HG02588 (cell line): ENCODE data around the gene ABCG8.
A peak's percentile ranks its signal among the peaks of the same experiment; 100 is the strongest.

Source experiments
- ATAC-seq: cut with Tn5 transposase; IDR thresholded peaks from one replicate; pipeline ENCODE4 v1.9.1; 2021; ENCODE audit warnings: mild to moderate bottlenecking, moderate library complexity; ENCODE audit not compliant: unreplicated experiment

Gene ABCG8

DNA sequence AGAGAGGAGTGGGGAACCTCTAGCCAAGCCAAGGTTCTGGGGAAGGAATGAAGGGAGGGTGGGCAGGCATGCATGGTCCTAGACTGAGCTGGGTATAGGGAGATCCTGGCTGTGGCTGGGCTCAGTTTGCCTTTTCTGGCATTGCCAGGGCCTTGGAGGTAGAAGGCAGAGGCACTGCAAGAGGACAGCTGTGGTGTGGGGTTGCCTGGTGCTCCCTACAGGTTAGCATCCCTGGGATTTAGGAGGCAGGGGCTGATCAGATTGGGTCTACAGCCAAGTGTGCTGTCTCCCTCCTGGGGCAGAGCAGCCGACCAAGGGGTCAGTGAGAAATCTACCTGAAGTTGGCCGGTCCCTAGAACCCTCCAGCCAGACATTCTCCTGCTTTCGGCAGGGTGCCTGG lies 15.9 kb downstream of the ABCG8 start:
- no peak for ATAC-seq

- no peak for ATAC-seq
These were observed 16.5 kb downstream of the ABCG8 start for GRCh38 chr2:43855292-43855691.

DNA sequence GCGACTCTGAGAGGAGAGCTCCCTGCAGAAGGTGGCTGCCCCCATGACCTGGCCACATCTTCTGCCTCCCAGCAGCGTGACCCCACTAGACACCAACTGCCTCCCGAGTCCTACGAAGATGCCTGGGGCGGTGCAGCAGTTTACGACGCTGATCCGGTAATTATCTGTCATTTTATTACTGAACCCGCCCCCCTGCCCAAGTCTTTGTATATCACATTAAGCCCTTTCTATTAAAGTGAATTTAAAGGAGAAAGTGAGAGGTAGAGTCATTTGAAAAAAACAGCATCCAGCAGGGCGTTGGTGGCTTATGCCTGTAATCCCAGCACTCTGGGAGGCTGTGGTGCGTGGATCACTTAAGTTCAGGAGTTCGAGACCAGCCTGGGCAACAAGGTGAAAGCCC lies 33.4 kb downstream of the ABCG8 start:
- no peak for ATAC-seq

- no peak for ATAC-seq
These were observed 36.1 kb downstream of the ABCG8 start for GRCh38 chr2:43874776-43875451.

DNA sequence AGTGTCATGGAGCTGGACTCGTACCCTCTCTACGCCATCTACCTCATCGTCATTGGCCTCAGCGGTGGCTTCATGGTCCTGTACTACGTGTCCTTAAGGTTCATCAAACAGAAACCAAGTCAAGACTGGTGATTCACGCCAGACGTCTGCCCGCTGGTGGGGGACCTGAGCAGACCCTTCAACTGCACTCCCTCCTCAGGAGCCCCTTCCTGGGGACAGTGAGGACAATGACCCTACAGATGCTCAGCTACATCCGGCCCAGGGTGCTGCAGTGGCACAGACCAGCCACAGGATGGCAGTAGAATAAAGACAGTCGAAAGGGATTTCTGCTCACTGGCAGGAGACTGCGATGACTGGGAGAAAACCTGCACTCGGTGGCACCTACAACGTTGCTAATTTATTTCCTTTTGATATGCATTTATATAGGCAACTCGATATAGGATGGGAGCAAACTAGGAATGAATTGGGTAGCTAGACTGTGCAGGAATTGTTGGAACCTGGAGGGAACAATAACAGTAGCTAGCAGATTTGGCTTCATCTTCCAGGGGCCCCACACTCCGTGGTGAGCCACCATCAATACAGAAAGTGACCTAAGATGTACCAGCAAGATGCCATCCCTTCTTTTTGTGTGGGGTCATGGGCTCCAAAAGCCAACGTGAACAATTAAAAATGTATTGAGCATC lies 39.2 kb downstream of the ABCG8 start:
- ATAC-seq: peak; percentile 66

DNA sequence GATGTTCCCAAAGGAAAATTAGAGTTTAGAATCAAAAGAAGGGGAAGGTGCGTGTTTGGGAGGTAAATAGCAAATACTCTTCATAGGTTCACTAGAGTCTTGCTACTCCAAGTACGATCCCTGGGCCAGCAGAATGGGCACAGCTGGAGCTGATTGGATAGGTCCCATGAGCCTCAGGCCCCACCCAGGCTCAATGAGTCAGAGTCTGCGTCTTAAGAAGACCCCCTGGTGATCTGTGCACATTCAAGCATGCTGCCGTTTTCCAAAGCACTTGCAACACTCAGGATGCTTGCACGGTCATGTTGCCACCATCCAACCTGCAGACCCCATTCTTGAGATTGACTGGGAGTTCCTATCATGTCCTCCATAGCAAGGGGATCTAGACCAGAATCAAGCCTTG lies 40.5 kb downstream of the ABCG8 start:
- ATAC-seq: no peak

DNA sequence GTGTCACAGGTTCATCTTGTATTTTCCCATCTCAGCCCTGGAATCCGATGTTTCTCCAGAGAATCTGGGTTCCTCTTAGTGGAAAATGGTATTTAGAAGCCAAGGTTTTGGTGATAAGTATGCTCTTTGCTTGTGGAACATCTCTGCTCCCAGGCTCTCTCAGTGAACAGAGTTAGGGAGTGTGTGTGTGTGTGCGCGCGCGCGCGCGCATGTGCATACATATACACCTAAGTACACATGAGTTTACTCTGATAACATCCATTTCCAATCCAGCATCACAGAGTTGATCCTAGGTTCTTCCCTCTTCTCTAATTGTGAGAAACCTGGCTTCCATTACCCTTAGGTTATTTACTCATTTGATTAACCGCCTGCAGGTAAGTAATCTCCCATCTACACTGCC lies 41.7 kb downstream of the ABCG8 start:
- ATAC-seq: no peak

DNA sequence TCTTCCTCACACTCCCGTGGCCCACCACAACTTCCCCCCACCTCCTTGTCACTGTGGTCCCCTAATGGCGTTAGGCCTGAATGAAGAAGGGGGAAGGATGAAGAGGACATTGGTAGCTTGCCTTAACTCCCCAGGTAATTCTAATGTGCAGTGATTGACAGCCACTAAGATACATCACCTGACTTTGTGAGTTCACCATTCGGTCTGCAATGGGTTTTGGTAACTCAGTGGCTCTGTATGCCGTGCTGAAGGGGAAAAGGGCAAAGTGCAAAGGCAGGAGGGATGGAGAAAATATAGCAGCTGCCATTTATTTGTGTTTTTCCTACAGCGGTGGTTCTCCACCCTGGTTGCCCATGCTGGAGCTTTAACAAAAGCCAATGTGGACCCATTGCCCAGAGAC lies 42.2 kb downstream of the ABCG8 start:
- ATAC-seq: no peak

- no peak for ATAC-seq
These were observed 43.5 kb downstream of the ABCG8 start for GRCh38 chr2:43882312-43882711.

GRCh38 chr2:43884689-43885088 lies 45.9 kb downstream of the ABCG8 start:
- no peak for ATAC-seq

DNA sequence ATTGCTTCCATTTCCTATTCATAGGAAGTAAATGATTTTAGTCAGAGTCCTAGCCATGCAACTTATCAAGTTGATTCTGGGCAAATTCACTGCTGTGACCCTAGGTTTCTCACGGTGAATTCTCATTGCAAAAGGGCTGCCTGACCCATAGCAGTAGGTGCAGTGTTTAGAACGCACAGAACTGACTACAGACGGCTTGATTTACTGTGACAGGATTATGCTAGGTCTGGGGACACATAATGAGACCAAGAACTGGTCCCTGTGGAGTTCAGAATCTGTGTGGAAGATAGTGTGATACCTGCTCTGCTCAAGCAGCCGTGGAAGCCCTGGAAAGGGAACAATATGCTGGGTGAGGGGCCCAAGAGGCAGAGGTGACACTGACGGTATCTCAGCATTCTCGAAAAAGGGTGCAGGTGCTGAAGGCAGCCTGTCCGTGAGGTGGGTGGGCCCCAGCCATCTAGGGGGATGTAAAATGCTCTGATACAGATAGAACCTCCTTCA lies 46.4 kb downstream of the ABCG8 start:
- ATAC-seq: no peak

DNA sequence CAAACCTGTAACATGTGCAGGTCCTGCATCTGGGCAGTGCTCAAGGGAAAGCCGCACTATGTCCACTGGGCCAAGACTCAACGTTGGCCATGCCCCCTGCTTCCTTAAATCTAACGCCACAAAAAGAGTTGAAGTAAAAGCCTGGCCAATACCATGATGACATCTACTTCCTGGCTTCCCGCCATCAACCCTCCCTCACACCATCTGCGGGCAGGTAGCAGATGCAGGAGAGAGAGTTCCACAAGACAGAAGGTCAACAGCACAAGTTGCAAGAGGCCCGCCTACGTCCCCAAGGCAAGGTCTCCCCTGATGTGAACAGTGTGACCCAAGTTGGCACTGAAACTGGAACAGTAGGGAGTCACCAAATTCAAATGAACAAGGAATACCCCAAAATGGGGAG lies 48.4 kb downstream of the ABCG8 start:
- ATAC-seq: no peak

- no peak for ATAC-seq
These were observed 50.6 kb downstream of the ABCG8 start for GRCh38 chr2:43889416-43889815.

- ATAC-seq: no peak
These were observed 52.1 kb downstream of the ABCG8 start for GRCh38 chr2:43890855-43891254.

DNA sequence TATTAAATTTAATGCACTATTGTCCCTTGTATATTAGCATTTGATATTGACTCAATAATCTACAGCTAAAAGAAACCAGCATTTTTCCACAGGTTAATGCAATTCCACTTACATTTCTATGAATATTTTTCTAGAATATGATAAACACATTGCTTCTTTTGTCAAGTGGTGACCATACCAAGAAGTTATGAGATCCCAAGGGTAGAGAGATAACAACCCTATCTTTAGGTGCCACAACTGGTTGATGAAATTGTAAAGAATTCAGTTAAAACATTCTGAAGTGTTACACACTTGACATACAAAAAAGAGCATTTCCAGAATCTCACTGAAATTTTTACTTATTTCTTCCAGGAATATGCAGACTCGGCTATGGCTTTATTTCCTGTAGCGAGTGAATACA lies 56.0 kb downstream of the ABCG8 start:
- ATAC-seq: no peak

DNA sequence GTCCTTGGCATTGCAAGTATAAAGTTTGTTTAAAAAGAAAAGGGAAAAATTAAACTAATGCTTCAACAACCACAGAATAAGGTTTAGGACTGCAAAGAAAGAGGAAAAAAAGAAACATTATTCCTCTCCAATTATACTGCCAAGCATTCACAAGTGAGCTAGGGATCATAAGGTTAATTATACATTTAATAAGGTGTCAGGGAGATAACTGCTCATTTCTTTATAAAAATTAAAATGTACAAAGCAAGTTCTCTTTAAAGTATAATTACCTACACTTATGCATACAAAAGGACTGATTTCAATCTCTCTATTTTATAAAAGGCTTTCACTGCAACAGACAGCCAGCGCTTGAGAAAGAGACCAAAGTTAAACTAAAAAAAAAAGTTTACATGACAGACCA lies 58.1 kb downstream of the ABCG8 start:
- no peak for ATAC-seq

DNA sequence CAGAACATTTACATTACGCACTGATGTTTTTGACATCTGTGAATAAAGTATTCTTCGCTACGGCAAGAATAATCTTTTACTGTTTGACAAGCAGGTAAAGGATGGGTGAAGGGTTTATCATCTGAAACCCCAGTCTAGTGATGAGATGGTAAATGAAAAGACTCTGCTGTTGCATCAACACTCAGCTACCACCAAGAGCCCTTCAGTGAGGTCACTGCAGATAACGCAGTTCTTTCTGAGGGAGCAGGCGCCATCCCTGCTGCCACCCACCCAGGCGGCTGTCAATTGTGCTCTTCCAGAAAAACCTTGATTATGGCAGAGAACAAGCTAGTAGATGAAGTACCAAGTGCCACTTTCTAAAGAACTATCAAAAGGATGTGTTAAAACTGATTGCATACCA lies 58.7 kb downstream of the ABCG8 start:
- ATAC-seq: no peak

- ATAC-seq: no peak
These were observed 59.5 kb downstream of the ABCG8 start for GRCh38 chr2:43898134-43898837.

DNA sequence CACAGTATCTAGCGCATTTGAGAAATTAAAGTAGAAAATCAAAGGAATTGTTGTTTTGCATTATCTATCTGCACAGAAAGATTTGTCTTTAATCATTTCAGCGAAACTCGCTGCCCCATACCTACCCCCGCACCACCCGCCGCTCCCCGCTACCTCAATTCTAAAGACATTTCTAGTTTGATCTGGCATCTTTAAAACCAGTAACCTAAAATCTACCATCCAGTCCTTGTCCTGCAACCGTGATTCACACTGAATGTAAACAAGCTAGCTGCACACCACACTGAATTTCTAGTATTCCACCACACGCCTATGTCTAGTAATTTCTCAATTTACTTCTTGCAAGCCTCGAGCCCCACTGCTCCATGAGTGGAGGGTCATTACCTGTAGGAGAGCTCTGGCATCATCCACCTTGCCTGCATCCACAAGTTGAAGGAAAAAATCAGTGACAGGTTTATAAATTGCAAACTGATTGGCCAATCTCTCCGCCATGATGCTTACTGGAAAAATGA lies 60.1 kb downstream of the ABCG8 start:
- ATAC-seq: no peak

DNA sequence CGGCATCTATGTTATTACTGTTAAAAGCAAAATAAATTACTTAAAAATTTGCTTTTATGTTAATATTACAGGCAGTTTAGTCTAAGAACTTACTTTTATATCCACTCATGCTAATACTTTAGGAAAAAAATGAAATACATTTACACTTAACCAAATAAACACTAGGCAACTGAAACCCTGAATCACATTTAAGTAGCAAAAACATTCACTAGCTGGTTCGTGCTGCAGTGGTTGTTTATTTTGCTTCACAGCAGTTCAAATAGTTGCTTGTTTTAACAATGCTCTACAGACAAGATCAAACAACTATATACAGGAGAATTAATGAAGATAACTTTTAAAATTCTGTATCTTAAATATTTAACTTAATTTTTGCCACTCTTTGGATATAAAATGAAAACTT lies 60.8 kb downstream of the ABCG8 start:
- ATAC-seq: no peak

GRCh38 chr2:43905371-43905803 lies 66.6 kb downstream of the ABCG8 start:
- ATAC-seq: no peak

- ATAC-seq: no peak
These were observed 67.1 kb downstream of the ABCG8 start for GRCh38 chr2:43905871-43906270.
